Measurements from ENCODE around the gene POLR3A. TPM values are rescaled to one million over a fixed set of nuclear protein-coding genes. Genes with fewer than 3 reads are reported as not detected.

POLR3A gene
- total RNA-seq, 1 donor from 2014 or later, result 13.1 TPM

DNA sequence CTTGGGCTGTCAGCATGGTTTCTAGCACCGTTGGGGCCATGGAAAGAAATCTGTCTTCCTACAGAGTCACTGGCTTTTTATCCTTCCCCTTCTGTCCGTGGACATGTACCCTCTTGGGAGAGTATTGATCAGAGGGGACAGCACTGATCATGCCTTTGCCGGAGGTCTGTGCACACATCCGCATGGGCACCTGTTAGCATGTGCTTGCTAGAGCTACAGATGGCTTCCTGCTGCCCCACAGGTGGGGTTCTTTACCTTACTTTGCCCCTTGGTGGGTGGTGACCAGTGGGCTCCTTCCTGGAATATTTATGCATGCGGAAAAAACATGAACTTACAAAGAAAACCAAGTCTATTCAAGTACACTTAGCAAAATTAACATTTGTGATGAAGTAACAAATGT, 29.2 kb upstream of the POLR3A start:
- H3K4me1 Mint-ChIP-seq (ENCODE audit: low read depth), result peaks cover 2% of the 10 kb centered on the region
- no peak for DNase-seq (ENCODE audit: low spot score)
- no peaks in the 10 kb centered on the region for H3K9me3 Mint-ChIP-seq (ENCODE audit: low read depth)
- no peak overlapping the region for H3K4me3 Mint-ChIP-seq (ENCODE audit: unreplicated experiment)
- TF ChIP-seq, protein P1, sequence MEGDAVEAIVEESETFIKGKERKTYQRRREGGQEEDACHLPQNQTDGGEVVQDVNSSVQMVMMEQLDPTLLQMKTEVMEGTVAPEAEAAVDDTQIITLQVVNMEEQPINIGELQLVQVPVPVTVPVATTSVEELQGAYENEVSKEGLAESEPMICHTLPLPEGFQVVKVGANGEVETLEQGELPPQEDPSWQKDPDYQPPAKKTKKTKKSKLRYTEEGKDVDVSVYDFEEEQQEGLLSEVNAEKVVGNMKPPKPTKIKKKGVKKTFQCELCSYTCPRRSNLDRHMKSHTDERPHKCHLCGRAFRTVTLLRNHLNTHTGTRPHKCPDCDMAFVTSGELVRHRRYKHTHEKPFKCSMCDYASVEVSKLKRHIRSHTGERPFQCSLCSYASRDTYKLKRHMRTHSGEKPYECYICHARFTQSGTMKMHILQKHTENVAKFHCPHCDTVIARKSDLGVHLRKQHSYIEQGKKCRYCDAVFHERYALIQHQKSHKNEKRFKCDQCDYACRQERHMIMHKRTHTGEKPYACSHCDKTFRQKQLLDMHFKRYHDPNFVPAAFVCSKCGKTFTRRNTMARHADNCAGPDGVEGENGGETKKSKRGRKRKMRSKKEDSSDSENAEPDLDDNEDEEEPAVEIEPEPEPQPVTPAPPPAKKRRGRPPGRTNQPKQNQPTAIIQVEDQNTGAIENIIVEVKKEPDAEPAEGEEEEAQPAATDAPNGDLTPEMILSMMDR (IDR thresholded peaks at IDR 0.05), result no peak
- no peak overlapping the region for H3K27ac Mint-ChIP-seq (ENCODE audit: unreplicated experiment)
- no peaks in the 10 kb centered on the region for H3K27me3 Mint-ChIP-seq (ENCODE audit: low read depth)
- H3K36me3 Mint-ChIP-seq (ENCODE audit: low read depth), result peaks cover 7% of the 10 kb centered on the region

DNA sequence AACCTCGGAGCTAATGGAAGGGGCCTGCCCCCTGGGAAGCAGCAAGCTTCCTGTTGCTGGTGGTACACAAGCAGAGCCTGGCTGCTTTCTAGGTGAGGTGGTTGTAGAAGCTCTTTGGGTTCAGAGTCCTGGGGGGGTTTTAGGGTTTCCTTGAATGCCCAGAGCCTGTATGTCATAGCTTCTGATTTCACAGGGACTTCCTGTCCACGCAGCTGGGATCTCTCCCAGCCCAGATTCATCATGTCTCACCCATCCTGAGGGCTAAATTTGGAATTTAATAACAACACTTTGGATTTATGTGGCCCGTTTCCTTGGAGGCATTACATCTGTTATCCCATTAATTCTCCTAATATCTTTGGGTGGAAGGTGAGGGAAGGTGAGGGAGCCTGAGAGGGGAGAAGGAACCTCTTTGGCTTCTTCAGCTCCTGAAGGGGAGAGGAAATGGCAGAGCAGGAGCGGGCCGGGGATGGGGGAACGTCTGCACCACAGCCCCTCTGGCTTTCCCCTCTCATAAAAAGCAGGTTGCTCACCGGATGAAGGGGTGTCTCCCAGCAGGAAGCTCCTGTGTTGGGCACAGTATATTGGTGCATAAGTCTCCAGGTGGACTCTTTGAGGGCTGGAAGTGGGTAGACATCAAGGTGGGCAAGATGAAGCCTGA, 24.0 kb upstream of the POLR3A start:
- Mint-ChIP-seq H3K27me3 (ENCODE audit: low read depth) (no peaks in the 10 kb centered on the region), H3K36me3 (ENCODE audit: low read depth) (peaks cover 10% of the 10 kb centered on the region), H3K9me3 (ENCODE audit: low read depth) (no peaks in the 10 kb centered on the region), H3K4me3 (ENCODE audit: unreplicated experiment) (no peak overlapping the region), H3K27ac (ENCODE audit: unreplicated experiment) (peak overlapping the region; percentile 45), H3K4me1 (ENCODE audit: low read depth) (peaks cover 15% of the 10 kb centered on the region)
- no peak for DNase-seq (ENCODE audit: low spot score)
- TF ChIP-seq, protein P1 (IDR thresholded peaks at IDR 0.05), result no peak

DNA sequence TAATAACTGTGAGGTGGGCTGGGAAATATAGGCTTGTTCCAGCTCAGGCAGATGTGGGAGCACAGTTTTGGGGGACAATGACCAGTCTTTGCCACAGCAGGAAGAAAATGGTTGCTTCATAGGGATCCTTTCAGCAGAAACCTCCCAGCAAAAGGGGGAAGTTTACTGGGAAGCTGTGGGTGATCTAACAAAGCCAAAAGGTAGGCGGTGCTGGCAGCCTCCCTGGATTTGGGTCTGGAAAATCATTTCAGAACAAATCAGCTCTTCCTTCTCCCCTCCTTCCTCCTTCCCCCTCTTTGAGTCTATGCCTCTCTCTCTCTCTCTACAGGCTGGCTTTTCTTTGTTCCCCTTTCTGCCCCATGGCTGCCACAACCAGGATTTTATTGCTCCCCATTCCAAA, 20.5 kb upstream of the POLR3A start:
- TF ChIP-seq, protein P1 (IDR thresholded peaks at IDR 0.05), result no peak
- Mint-ChIP-seq H3K27me3 (ENCODE audit: low read depth) (no peaks in the 10 kb centered on the region), H3K4me3 (ENCODE audit: unreplicated experiment) (no peak overlapping the region), H3K27ac (ENCODE audit: unreplicated experiment) (no peak overlapping the region), H3K9me3 (ENCODE audit: low read depth) (no peaks in the 10 kb centered on the region), H3K4me1 (ENCODE audit: low read depth) (peaks cover 25% of the 10 kb centered on the region), H3K36me3 (ENCODE audit: low read depth) (peaks cover 4% of the 10 kb centered on the region)
- no peak for DNase-seq (ENCODE audit: low spot score)

DNA sequence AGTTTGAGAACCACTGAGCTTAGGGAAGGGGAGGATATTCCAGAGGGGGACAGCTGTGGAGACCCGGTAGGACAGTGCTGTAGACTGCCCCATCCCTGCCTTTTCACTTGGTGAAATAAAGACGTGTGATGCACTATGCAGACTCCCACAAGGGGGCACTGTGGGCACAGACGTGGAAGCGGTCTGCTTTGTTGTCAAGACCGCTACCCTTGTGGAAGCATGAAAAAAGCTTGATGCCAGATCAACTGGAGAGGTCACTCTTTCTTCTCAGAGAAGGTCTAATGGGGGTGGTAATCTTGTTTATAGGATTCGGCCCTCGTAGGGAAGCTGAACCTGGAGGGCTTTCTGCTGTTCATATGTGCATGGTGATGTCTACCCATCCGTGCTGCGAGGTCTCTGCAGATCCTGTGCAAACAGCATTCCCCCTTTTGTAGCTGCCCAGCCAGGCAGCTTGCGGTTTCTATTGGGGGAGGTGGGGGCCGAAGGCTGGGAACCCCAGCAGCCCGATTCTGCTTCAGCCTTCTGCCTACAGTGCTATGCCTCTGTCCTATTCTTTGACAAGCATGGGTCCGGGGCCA, 18.1 kb upstream of the POLR3A start:
- no peaks in the 10 kb centered on the region for H3K27me3 Mint-ChIP-seq (ENCODE audit: low read depth)
- peaks cover 5% of the 10 kb centered on the region for H3K36me3 Mint-ChIP-seq (ENCODE audit: low read depth)
- no peak overlapping the region for H3K4me3 Mint-ChIP-seq (ENCODE audit: unreplicated experiment)
- DNase-seq (ENCODE audit: low spot score), result no peak
- H3K4me1 Mint-ChIP-seq (ENCODE audit: low read depth), result peaks cover 36% of the 10 kb centered on the region
- H3K27ac Mint-ChIP-seq (ENCODE audit: unreplicated experiment), result no peak overlapping the region
- TF ChIP-seq, protein P1 (IDR thresholded peaks at IDR 0.05), result peak; percentile 94
- no peaks in the 10 kb centered on the region for H3K9me3 Mint-ChIP-seq (ENCODE audit: low read depth)

DNA sequence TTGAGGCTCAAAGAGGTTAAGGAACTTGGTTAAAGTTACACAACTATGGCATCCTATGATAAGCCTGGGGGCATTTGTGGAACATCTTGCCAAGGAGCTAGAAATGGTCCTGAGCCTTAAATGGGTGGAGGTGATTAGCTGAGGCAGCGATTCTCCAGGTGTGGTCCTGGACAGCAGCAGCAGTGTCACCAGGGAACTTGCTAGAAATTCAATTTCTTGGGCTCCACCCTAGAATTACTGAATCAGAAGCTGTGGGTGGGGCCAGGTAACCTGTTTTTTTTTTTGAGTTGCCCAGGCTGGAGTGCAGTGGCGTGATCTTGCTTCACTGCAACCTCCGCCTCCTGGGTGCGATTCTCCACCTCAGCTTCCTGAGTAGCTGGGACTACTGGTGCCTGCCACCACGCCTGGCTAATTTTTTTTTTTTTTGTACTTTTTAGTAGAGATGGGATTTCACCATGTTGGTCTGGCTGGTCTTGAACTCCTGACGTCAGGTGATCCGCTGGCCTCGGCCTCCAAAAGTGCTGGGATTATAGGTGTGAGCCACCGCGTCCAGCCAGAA, 17.5 kb upstream of the POLR3A start:
- TF ChIP-seq, protein P1 (IDR thresholded peaks at IDR 0.05), result no peak
- H3K4me3 Mint-ChIP-seq (ENCODE audit: unreplicated experiment), result no peak overlapping the region
- H3K9me3 Mint-ChIP-seq (ENCODE audit: low read depth), result no peaks in the 10 kb centered on the region
- H3K27me3 Mint-ChIP-seq (ENCODE audit: low read depth), result no peaks in the 10 kb centered on the region
- H3K36me3 Mint-ChIP-seq (ENCODE audit: low read depth), result peaks cover 8% of the 10 kb centered on the region
- peaks cover 39% of the 10 kb centered on the region for H3K4me1 Mint-ChIP-seq (ENCODE audit: low read depth)
- no peak for DNase-seq (ENCODE audit: low spot score)
- H3K27ac Mint-ChIP-seq (ENCODE audit: unreplicated experiment), result no peak overlapping the region
